ENCODE data around the gene ARCN1.

The ARCN1 gene

GRCh38 chr11:118604566-118604965 lies 32.4 kb downstream of the ARCN1 start:
- H3K36me3 ChIP-seq (ENCODE audit: control insufficient read depth in 4 of 4, insufficient read depth in 4 of 4, low read length in 3 of 4), result peaks cover 17 to 30% (median 25%) of the 10 kb centered on the region in 4 experiments
- CTCF ChIA-PET, result interaction anchor here (0.6 to 12.0 kb wide), 6 partner anchors 10 to 59 kb away, joined by 3 to 133 read pairs (median 4); no protein-coding TSS in a partner anchor
- no peak overlapping the region for H3K27ac ChIP-seq (ENCODE audit: insufficient read depth in 1 of 2, low read depth in 1 of 2, low read length in 2 of 2, poor library complexity in 1 of 2, severe bottlenecking in 2 of 2)
- no peak for DNase-seq
- no peak overlapping the region for H3K4me3 ChIP-seq (ENCODE audit: control insufficient read depth in 1 of 7, extremely low read depth in 1 of 7, insufficient read depth in 4 of 7, low read depth in 2 of 7, low read length in 6 of 7)
- no peaks in the 10 kb centered on the region for H3K9me3 ChIP-seq (ENCODE audit: control extremely low read depth in 1 of 5, control insufficient read depth in 4 of 5, insufficient read depth in 2 of 5, low read depth in 1 of 5, low read length in 4 of 5)
- 100% methylated on average over 2 of the region's 3 CpGs for WGBS (ENCODE audit: insufficient coverage)
- POLR2A ChIA-PET, result no interaction called here
- peaks cover 0 to 20% (median 9%) of the 10 kb centered on the region in 5 experiments for H3K27me3 ChIP-seq (replicated peaks in 2 of 5; ENCODE audit: control insufficient read depth in 4 of 5, insufficient read depth in 5 of 5, low read length in 4 of 5)
- H3K4me1 ChIP-seq (ENCODE audit: control extremely low read depth in 1 of 4, control insufficient read depth in 4 of 4, insufficient read depth in 4 of 4, low read length in 3 of 4), result peaks cover 0 to 23% (median 21%) of the 10 kb centered on the region in 4 experiments

- Histone ChIP-seq H3K27ac (ENCODE audit: insufficient read depth in 1 of 2, low read depth in 1 of 2, low read length in 2 of 2, poor library complexity in 1 of 2, severe bottlenecking in 2 of 2) (no peak overlapping the region), H3K4me1 (ENCODE audit: control extremely low read depth in 1 of 4, control insufficient read depth in 4 of 4, insufficient read depth in 4 of 4, low read length in 3 of 4) (peaks cover 0 to 31% (median 26%) of the 10 kb centered on the region in 4 experiments), H3K9me3 (ENCODE audit: control extremely low read depth in 1 of 5, control insufficient read depth in 4 of 5, insufficient read depth in 2 of 5, low read depth in 1 of 5, low read length in 4 of 5) (no peaks in the 10 kb centered on the region), H3K27me3 (replicated peaks in 2 of 5; ENCODE audit: control insufficient read depth in 4 of 5, insufficient read depth in 5 of 5, low read length in 4 of 5) (peaks cover 0 to 28% (median 9%) of the 10 kb centered on the region in 5 experiments), H3K4me3 (ENCODE audit: control insufficient read depth in 1 of 7, extremely low read depth in 1 of 7, insufficient read depth in 4 of 7, low read depth in 2 of 7, low read length in 6 of 7) (no peak overlapping the region), H3K36me3 (ENCODE audit: control insufficient read depth in 4 of 4, insufficient read depth in 4 of 4, low read length in 3 of 4) (peaks cover 12 to 23% (median 20%) of the 10 kb centered on the region in 4 experiments)
- ChIA-PET POLR2A (no interaction called here), CTCF (interaction anchor here (0.9 to 12.0 kb wide), 7 partner anchors 11 to 58 kb away, joined by 3 to 133 read pairs (median 5); no protein-coding TSS in a partner anchor)
- DNase-seq, result no peak
- 100% methylated on average over 4 of the region's 10 CpGs for WGBS (ENCODE audit: insufficient coverage)
These were observed 33.1 kb downstream of the ARCN1 start for GRCh38 chr11:118605116-118605867.

GRCh38 chr11:118606157-118606843 lies 34.1 kb downstream of the ARCN1 start:
- H3K27ac ChIP-seq (ENCODE audit: insufficient read depth in 1 of 2, low read depth in 1 of 2, low read length in 2 of 2, poor library complexity in 1 of 2, severe bottlenecking in 2 of 2), result no peak overlapping the region
- WGBS (ENCODE audit: insufficient coverage), result 97% methylated on average over 5 of the region's 7 CpGs
- no peaks in the 10 kb centered on the region for H3K9me3 ChIP-seq (ENCODE audit: control extremely low read depth in 1 of 5, control insufficient read depth in 4 of 5, insufficient read depth in 2 of 5, low read depth in 1 of 5, low read length in 4 of 5)
- CTCF ChIA-PET, result interaction anchor here (1.1 to 12.0 kb wide), 4 partner anchors 12 to 52 kb away, joined by 3 to 133 read pairs (median 6); no protein-coding TSS in a partner anchor
- H3K36me3 ChIP-seq (ENCODE audit: control insufficient read depth in 4 of 4, insufficient read depth in 4 of 4, low read length in 3 of 4), result peaks cover 8 to 16% (median 13%) of the 10 kb centered on the region in 4 experiments
- POLR2A ChIA-PET, result interaction anchor here (0.9 kb wide), 1 partner anchor 11 kb away, joined by 3 read pairs; no protein-coding TSS in a partner anchor
- DNase-seq, result no peak
- peaks cover 0 to 39% (median 34%) of the 10 kb centered on the region in 4 experiments for H3K4me1 ChIP-seq (ENCODE audit: control extremely low read depth in 1 of 4, control insufficient read depth in 4 of 4, insufficient read depth in 4 of 4, low read length in 3 of 4)
- H3K4me3 ChIP-seq (ENCODE audit: control insufficient read depth in 1 of 7, extremely low read depth in 1 of 7, insufficient read depth in 4 of 7, low read depth in 2 of 7, low read length in 6 of 7), result no peak overlapping the region
- H3K27me3 ChIP-seq (replicated peaks in 2 of 5; ENCODE audit: control insufficient read depth in 4 of 5, insufficient read depth in 5 of 5, low read length in 4 of 5), result peaks cover 0 to 34% (median 13%) of the 10 kb centered on the region in 5 experiments

- Histone ChIP-seq H3K27me3 (replicated peaks in 2 of 5; ENCODE audit: control insufficient read depth in 4 of 5, insufficient read depth in 5 of 5, low read length in 4 of 5) (peaks cover 0 to 36% (median 13%) of the 10 kb centered on the region in 5 experiments), H3K4me1 (ENCODE audit: control extremely low read depth in 1 of 4, control insufficient read depth in 4 of 4, insufficient read depth in 4 of 4, low read length in 3 of 4) (peaks cover 0 to 42% (median 35%) of the 10 kb centered on the region in 4 experiments), H3K9me3 (ENCODE audit: control extremely low read depth in 1 of 5, control insufficient read depth in 4 of 5, insufficient read depth in 2 of 5, low read depth in 1 of 5, low read length in 4 of 5) (no peaks in the 10 kb centered on the region), H3K27ac (ENCODE audit: insufficient read depth in 1 of 2, low read depth in 1 of 2, low read length in 2 of 2, poor library complexity in 1 of 2, severe bottlenecking in 2 of 2) (no peak overlapping the region), H3K4me3 (ENCODE audit: control insufficient read depth in 1 of 7, extremely low read depth in 1 of 7, insufficient read depth in 4 of 7, low read depth in 2 of 7, low read length in 6 of 7) (no peak overlapping the region), H3K36me3 (ENCODE audit: control insufficient read depth in 4 of 4, insufficient read depth in 4 of 4, low read length in 3 of 4) (peaks cover 5 to 11% (median 8%) of the 10 kb centered on the region in 4 experiments)
- DNase-seq, result no peak
- ChIA-PET CTCF (interaction anchor here (1.4 to 12.0 kb wide), 3 partner anchors 13 to 51 kb away, joined by 3 to 133 read pairs (median 6); no protein-coding TSS in a partner anchor), POLR2A (interaction anchor here (0.7 to 0.9 kb wide), 2 partner anchors 11 to 13 kb away, joined by 3 read pairs; no protein-coding TSS in a partner anchor)
- WGBS (ENCODE audit: insufficient coverage), result 94% methylated on average over 7 of the region's 7 CpGs
These were observed 34.6 kb downstream of the ARCN1 start for GRCh38 chr11:118606844-118607228.

GRCh38 chr11:118607401-118608359 lies 35.5 kb downstream of the ARCN1 start, which contains the start of gene PHLDB1:
PHLDB1 (plus strand) TSS chr11:118607615; CDS start chr11:118613837, 6,222 bp downstream.
- Histone ChIP-seq H3K27me3 (replicated peaks in 2 of 5; ENCODE audit: control insufficient read depth in 4 of 5, insufficient read depth in 5 of 5, low read length in 4 of 5) (peaks cover 0 to 42% (median 13%) of the 10 kb centered on the region in 5 experiments), H3K9me3 (ENCODE audit: control extremely low read depth in 1 of 5, control insufficient read depth in 4 of 5, insufficient read depth in 2 of 5, low read depth in 1 of 5, low read length in 4 of 5) (no peaks in the 10 kb centered on the region), H3K36me3 (ENCODE audit: control insufficient read depth in 4 of 4, insufficient read depth in 4 of 4, low read length in 3 of 4) (peaks cover 0 to 4% (median 2%) of the 10 kb centered on the region in 4 experiments), H3K4me1 (ENCODE audit: control extremely low read depth in 1 of 4, control insufficient read depth in 4 of 4, insufficient read depth in 4 of 4, low read length in 3 of 4) (peaks cover 0 to 46% (median 37%) of the 10 kb centered on the region in 4 experiments), H3K4me3 (ENCODE audit: control insufficient read depth in 1 of 7, extremely low read depth in 1 of 7, insufficient read depth in 4 of 7, low read depth in 2 of 7, low read length in 6 of 7) (peak within 1 kb of the TSS; percentile 37 to 77 (median 58)), H3K27ac (ENCODE audit: insufficient read depth in 1 of 2, low read depth in 1 of 2, low read length in 2 of 2, poor library complexity in 1 of 2, severe bottlenecking in 2 of 2) (peak within 1 kb of the TSS in 1 of 2 experiments; percentile 25)
- POLR2A ChIA-PET, result interaction anchor here (0.7 kb wide), 1 partner anchor 12 kb away, joined by 3 read pairs; no protein-coding TSS in a partner anchor
- WGBS (ENCODE audit: insufficient coverage), result 2% methylated on average over 32 of the region's 72 CpGs
- CTCF ChIA-PET, result interaction anchor here (1.2 to 12.0 kb wide), 5 partner anchors 8 to 50 kb away, joined by 3 to 133 read pairs (median 4); no protein-coding TSS in a partner anchor
- peak in 2 of 3 donors; percentile 61 to 70 for DNase-seq

All from common myeloid progenitor, CD34-positive (primary cell).